Mammary epithelial cell (primary cell): ENCODE results near the gene PFKFB3.

Experiments
- EZH2 ChIP-seq: IDR thresholded peaks from 2 replicates; pipeline ENCODE4 v1.6.1; 2012; ENCODE audit warnings: low read length, inconsistent platforms, borderline replicate concordance
- TF ChIP-seq, protein P1 (sequence below), 2 donors: IDR thresholded peaks in 1 of 2; conservative IDR thresholded peaks in 1 of 2; 2 replicates each; pipeline ENCODE4 v1.5.1; 2011 to 2012; ENCODE audit warnings: inconsistent platforms in 2 of 2, low read length in 2 of 2, mild to moderate bottlenecking in 2 of 2, control low read depth in 1 of 2, low read depth in 1 of 2; ENCODE audit not compliant: insufficient read depth in 1 of 2; ENCODE audit errors: extremely low read depth in 1 of 2

DNA sequence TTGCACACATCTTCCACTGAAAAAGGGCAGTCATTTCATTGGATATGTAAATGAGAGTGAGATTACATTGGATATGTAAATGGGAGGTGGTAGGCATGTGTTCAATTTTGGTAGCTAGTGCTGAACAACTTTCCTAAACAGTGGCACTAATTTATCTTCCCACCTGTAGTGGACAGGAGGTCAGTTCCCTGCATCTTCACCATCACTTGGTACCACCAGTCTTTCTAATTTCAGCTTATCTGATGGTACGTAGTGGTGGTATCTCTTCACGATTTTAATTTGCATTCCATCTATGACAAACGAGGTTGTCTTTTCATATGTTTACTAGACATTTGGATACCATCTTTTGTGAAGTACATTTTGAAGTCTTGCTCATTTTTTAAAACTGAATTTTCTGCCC is 58.1 kb downstream of the PFKFB3 start:
- TF ChIP-seq, protein P1, sequence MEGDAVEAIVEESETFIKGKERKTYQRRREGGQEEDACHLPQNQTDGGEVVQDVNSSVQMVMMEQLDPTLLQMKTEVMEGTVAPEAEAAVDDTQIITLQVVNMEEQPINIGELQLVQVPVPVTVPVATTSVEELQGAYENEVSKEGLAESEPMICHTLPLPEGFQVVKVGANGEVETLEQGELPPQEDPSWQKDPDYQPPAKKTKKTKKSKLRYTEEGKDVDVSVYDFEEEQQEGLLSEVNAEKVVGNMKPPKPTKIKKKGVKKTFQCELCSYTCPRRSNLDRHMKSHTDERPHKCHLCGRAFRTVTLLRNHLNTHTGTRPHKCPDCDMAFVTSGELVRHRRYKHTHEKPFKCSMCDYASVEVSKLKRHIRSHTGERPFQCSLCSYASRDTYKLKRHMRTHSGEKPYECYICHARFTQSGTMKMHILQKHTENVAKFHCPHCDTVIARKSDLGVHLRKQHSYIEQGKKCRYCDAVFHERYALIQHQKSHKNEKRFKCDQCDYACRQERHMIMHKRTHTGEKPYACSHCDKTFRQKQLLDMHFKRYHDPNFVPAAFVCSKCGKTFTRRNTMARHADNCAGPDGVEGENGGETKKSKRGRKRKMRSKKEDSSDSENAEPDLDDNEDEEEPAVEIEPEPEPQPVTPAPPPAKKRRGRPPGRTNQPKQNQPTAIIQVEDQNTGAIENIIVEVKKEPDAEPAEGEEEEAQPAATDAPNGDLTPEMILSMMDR (conservative IDR thresholded peaks at IDR 0.05 in 1 of 2, IDR thresholded peaks at IDR 0.05 in 1 of 2; ENCODE audit: extremely low read depth in 1 of 2, insufficient read depth in 1 of 2, low read depth in 1 of 2, low read length in 2 of 2) = no peak
- no peak for TF ChIP-seq EZH2
